GM19455 (cell line): ENCODE results near the gene PYGM.

Experiments
- ATAC-seq: cut with Tn5 transposase; IDR thresholded peaks from one replicate; pipeline ENCODE4 v1.9.1; 2021; ENCODE audit not compliant: unreplicated experiment

The PYGM gene

GRCh38 chr11:64791781-64792291 lies 32.1 kb upstream of the PYGM start:
- ATAC-seq, result no peak

DNA sequence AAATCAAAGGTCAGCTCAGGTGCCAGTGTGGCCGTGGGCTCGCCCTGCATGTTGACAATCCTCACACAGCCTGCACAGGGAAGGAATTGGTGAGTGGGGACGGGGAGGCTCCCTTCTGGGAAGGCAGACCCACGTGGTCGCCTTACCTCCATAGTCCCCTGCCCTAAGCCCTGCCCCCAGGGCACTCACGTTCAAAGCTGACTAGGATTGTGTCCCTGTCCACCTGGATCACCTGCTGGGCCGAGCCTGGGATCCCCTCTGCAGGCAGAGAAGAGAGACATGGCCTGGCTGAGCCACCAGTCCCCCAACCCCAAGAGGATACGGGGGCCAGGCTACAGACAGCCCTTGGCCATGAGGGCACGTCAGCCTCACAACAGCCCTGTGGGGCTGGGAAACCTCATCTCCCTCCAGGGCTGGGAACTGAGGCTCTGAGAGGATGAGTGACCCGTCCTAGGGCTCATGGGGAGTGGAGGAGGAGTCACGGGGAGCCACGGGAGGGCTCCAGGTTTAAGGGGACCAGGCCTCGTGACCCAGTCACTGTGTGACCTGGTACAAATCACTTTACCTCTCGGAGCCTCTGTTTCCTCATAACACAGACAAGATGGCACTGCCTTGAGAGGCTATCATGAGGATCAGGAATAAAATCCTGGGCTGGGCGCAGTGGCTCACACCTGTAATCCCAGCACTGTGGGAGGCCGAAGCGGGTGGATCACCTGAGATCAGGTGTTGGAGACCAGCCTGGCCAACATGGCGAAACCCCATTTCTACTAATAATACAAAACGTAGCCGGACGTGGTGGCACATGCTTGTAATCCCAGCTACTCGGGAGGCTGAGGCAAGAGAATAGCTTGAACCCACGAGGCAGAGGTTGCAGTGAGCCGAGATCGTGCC lies 30.7 kb upstream of the PYGM start:
- ATAC-seq, result no peak

GRCh38 chr11:64789331-64790204 lies 29.8 kb upstream of the PYGM start:
- ATAC-seq, result no peak

- no peak for ATAC-seq
Measured at GRCh38 chr11:64788321-64789215, 28.8 kb upstream of the PYGM start.

- ATAC-seq, result no peak
Measured at GRCh38 chr11:64787526-64788320, 27.9 kb upstream of the PYGM start.

DNA sequence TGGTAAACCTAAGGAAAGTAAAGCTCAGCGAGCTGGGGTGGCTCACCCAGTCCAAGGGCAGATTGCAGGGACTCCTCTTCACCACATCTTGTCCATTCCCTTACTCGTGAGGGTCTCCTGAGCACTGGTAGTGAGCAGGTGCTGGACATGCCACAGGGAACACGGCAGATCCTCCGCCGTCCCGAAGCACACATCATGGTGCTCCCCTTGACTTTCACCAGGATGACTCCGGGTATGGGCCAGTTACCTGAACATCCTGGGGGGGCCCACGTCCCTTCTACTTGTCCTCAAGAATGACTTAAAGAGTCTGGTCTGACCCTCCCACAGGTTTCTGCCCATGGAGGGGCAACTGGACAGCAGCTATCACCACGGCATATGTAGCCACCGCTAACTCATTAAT lies 26.5 kb upstream of the PYGM start:
- ATAC-seq, result no peak

- ATAC-seq, result no peak
Measured at GRCh38 chr11:64784813-64785581, 25.2 kb upstream of the PYGM start.

DNA sequence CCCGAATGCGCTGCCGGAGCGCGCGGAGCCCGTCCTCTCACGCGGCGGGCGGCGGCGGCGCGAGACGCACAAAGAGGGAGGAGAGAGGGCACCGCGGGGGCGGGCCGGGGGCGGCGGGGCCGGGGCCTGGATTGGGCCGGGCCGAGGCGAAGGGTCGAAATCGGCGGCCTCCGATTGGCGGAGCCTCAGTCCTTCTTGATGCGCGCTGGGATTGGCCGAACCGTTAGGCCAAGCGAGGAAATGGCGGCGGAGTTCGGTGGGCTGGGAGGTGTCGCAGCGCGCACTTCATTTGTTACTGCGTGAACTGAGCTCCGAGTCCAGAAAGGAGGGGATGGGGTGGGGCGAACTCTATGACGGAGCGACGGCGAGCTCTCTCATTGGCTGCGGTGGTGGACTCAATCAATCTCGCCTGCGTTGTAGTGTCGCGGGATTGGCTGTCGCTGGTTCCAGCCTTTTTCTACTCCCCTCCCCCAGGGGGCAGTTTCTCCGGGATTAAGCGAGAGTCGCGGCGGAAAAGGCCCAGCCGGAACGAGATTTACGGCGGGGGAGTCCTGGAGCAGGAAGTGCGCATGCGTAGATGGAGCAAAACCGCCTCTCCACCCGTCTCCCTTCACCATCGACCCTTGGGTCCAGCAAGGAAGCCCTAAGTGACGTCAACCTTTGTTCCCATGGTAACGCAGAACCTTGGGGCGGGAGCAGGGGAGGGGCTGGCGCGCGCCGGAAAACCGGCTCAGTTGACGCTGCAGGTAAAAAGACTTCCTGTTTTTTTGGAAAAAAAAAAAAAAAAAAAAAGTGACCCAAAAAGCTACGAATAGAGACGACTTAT lies 18.9 kb upstream of the PYGM start, which contains the start of gene SF1:
Gene SF1 (minus strand): TSS at position 70 of the 826 bp plus-strand sequence. CDS start 150 bp downstream, outside the sequence.
- ATAC-seq, result peak; percentile 71

DNA sequence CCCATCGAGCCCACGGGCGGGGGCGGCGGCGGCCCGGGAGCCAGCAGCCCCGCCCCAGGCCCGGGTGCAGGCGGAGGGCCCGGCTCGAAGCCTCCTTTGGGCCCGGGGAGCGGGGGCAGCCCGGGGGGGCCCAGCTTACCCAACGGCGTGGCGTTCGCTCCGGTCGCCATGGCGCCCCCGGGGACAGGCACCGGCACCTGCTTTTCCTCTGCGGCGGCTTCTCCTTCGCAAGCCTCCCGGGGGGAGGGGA lies 18.4 kb upstream of the PYGM start:
- peak; percentile 17 for ATAC-seq

DNA sequence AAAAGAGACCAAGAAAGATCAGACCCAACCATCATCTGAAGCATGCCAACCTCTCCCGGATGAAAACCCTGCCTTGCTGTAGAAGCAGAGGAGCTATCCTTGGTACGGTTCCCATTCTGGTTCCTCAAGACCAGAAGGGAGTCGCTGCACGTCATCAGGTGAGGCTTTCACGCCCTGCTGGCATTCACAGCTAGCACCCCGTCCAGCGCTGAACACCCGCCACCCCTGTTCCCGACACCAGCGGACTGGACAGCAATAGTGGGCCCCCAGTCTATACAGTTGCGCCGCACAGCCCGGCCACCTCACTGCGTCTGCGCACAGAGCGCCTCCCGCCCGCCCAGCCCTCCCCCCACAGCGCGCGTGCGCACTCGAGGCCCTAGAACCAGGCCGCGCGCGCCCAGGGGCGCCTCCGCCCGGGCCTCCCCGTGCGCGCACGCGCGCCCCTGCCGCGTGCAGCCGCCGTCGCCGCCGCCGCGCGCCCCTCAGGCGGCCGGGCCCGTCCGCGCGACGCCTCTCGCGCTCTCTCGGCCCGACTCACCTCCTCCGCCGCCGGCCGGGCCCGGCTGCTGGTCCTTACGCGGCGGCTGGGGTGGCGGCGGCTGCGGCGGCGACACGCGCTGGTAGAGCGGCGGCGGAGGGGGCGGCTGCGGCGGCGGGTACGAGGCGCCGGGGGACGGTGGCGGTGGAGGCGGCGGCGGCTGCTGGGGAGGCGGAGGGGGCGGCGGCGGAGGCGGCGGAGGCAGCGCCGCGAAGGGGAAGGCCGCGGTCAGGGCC lies 17.9 kb upstream of the PYGM start:
- ATAC-seq, result peak; percentile 26

GRCh38 chr11:64776875-64777274 lies 17.1 kb upstream of the PYGM start:
- ATAC-seq, result no peak

DNA sequence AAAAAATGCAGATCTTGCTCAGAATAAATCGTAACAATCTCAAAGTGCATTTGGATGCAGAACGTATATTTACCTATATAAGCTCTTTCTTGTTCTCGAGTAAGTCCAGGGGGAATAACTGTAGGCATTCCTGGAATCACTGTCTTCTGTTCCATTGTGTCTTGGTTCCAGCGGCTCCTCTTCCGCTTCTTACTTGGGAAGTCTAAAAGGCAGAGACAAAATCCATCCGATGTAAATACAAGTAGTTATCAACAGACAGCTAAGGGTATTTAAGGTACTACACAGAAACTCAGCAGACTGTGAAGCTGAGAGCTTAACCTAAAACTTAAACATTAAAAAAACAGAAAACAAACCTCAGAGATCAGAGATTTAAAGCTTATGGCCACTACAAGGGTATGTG lies 16.7 kb upstream of the PYGM start:
- no peak for ATAC-seq

DNA sequence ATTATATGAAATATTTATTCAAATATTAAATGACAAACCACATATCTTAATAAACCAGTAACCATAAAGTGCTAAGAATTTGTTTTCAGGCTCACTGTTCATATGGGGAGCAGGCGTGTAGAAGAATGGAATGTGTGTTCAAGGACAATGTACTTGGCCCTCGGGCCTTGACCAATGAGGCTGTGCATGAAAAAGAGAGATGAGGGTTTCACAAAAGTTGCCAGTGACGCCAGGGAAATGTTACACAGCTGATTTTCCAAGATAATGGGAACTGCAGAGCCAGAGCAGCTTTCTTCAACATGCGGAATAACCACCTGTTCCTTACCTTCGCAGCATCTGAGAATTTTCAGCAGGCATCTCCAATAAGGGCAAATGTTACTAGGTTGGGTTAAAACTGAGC lies 14.4 kb upstream of the PYGM start:
- no peak for ATAC-seq

GRCh38 chr11:64772303-64773018 lies 12.7 kb upstream of the PYGM start:
- no peak for ATAC-seq

- no peak for ATAC-seq
Measured at GRCh38 chr11:64771861-64772260, 12.1 kb upstream of the PYGM start.

DNA sequence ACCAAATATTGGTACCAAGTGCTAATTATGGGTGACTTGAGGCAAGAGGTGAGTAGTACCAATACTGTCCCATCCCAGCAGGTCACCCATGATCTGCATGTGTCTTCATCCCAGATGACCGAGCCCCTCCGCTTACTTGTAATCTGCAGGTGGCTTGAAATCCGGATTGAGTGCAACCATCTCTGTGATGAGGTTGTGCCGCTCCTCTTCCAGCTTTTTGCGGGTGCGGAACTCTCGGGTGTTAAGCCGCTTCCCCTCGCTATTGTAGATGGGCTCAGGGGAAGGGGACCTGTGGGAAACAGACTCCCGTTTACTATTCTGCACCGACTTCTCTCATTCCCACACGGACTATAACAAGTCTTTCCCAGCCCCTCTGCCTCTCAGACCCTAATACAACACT lies 10.3 kb upstream of the PYGM start:
- no peak for ATAC-seq

GRCh38 chr11:64769283-64769682 lies 9.5 kb upstream of the PYGM start:
- ATAC-seq, result no peak
